Activated naive CD4-positive, alpha-beta T cell treated with anti-CD3 and anti-CD28 coated beads, Interleukin-2, amount 50 U/mL, for 24 hours (primary cell): Measurements from ENCODE around the gene ITIH1.

Source experiments
- H3K27ac Mint-ChIP-seq: one replicate; pipeline ENCODE4 v1.8.0; 2021; ENCODE audit warnings: mild to moderate bottlenecking, mixed read lengths
- H3K27me3 Mint-ChIP-seq: one replicate; pipeline ENCODE4 v1.8.0; 2021; ENCODE audit warnings: mixed read lengths
- H3K36me3 Mint-ChIP-seq: one replicate; pipeline ENCODE4 v1.8.0; 2021; ENCODE audit warnings: mixed read lengths
- H3K4me1 Mint-ChIP-seq: one replicate; pipeline ENCODE4 v1.8.0; 2021; ENCODE audit warnings: mixed read lengths
- H3K4me3 Mint-ChIP-seq: one replicate; pipeline ENCODE4 v1.8.0; 2021; ENCODE audit warnings: mild to moderate bottlenecking, mixed read lengths
- H3K9me3 Mint-ChIP-seq: one replicate; pipeline ENCODE4 v1.8.0; 2021; ENCODE audit warnings: mixed read lengths

Gene ITIH1

DNA sequence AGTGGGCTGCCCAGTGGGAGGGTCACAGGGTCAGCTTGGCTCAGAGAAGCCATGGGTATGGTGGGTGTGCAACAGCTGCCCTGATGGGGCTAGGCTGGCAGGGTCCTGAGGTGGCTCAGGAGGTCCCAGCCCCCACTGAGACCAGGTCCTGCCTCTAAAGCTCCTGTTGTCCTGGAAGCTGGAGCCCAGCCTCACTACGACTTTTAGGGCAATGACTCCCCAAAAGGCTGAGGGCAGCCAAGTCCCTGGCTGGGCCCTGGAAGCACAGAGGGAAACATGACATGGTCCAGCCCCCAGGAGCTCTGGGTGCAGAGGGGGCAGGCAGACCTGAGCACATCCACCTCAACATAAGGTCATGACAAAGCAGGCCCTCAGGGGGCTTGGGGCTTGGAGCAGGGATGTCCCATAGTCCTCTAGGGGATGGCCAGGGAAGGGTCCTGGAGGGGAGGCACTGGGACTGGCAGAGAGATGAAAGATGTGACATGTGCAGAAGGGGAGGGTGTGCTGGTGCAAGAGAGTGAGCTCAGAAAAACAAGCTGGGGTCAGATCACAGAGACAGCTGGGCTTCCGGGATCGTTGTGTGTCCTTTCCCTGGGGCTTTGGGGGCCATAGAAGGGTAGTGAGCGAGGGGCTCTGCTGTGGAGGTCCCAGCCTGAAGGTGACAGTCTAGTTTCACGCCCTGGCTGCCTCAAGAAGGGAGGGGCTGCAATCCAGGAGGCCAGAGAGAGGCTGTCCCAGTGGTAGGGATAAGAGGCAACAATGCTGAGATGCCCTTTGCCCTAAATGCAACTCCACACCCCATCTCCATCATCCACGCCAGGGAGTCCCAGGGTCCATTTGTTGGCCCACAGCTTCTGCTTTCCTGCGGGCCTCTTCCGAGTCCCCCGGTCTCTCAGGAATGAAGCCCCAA is 16.6 kb downstream of the ITIH1 start:
- H3K4me1 Mint-ChIP-seq, result no peaks in the 10 kb centered on the region
- H3K36me3 Mint-ChIP-seq, result no peaks in the 10 kb centered on the region
- H3K27ac Mint-ChIP-seq, result no peak overlapping the region
- H3K9me3 Mint-ChIP-seq, result no peaks in the 10 kb centered on the region
- H3K27me3 Mint-ChIP-seq, result no peaks in the 10 kb centered on the region
- no peak overlapping the region for H3K4me3 Mint-ChIP-seq

- no peak within 1 kb of the TSS for H3K27ac Mint-ChIP-seq
- no peaks in the 10 kb centered on the region for H3K27me3 Mint-ChIP-seq
- H3K4me3 Mint-ChIP-seq, result no peak within 1 kb of the TSS
- H3K4me1 Mint-ChIP-seq, result no peaks in the 10 kb centered on the region
- no peaks in the 10 kb centered on the region for H3K9me3 Mint-ChIP-seq
- H3K36me3 Mint-ChIP-seq, result no peaks in the 10 kb centered on the region
Observed at GRCh38 chr3:52794612-52795099, 17.3 kb downstream of the ITIH1 start, which contains the start of gene ITIH3. Gene ITIH3, plus strand, starts transcription at chr3:52794796. Its CDS starts 8 bp downstream, at chr3:52794804.

DNA sequence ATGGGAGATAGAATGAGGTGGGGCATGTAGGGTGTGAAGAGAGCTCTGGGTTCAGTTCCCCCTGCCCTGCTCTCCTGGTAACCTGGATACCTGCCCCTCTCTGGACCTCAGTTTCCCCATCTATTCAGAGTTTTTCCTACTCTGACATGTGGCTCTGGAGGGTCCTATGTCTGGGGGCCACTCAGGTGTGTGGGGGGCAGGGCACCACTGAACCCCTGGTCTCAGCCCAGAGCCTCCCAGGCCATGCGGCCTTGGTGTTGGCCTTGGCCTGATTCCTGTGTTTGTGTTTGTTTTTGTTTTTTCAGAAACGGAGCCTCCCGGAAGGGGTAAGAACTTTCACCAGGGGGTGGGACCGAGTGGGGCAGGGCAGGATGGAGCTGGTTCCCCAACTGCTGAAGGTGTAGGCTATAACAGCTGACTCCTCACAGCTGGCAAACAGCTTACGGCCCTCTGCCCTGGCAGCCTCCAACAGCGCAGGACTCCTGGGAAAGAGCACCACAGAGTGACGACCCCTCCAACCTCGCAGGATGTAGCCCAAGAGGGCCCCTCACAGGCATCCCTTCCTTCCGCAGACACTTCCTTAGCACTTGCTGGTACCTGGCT is 18.0 kb downstream of the ITIH1 start:
- no peak overlapping the region for H3K4me3 Mint-ChIP-seq
- no peaks in the 10 kb centered on the region for H3K9me3 Mint-ChIP-seq
- no peaks in the 10 kb centered on the region for H3K27me3 Mint-ChIP-seq
- no peaks in the 10 kb centered on the region for H3K4me1 Mint-ChIP-seq
- no peaks in the 10 kb centered on the region for H3K36me3 Mint-ChIP-seq
- no peak overlapping the region for H3K27ac Mint-ChIP-seq

GRCh38 chr3:52796411-52796810 is 19.0 kb downstream of the ITIH1 start:
- H3K4me1 Mint-ChIP-seq, result no peaks in the 10 kb centered on the region
- H3K36me3 Mint-ChIP-seq, result no peaks in the 10 kb centered on the region
- no peak overlapping the region for H3K27ac Mint-ChIP-seq
- H3K4me3 Mint-ChIP-seq, result no peak overlapping the region
- H3K27me3 Mint-ChIP-seq, result no peaks in the 10 kb centered on the region
- H3K9me3 Mint-ChIP-seq, result no peaks in the 10 kb centered on the region

DNA sequence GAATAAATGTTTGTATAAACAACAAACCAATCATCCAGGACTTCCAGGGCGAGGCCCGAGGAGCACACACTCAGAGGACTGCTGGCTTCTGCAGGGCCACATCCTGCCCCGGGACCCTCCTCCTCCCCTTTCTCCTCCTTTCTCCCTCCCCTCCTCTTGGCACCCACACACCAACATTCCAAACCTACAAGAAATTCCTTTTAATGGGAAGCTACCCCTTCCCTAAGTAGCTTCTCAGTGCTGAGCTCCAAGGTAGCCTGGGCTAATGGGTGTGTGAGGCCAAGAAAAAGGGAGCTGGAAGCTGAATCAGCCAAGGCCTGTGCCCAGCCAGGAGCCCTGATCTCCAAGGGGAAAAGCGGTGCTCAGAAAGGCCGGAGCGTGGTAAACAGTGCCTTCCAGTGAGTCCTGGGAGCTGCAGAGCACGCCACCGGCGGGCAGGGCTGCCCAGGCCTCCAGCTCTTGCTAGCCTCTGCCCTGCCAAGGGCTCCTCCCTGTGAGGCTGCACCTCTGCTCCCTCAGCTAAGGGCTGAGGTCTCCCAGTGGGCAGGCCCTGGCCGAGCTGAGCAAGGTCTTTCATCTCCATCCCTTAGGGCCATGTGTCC is 21.1 kb downstream of the ITIH1 start:
- no peaks in the 10 kb centered on the region for H3K9me3 Mint-ChIP-seq
- no peaks in the 10 kb centered on the region for H3K36me3 Mint-ChIP-seq
- no peak overlapping the region for H3K27ac Mint-ChIP-seq
- H3K27me3 Mint-ChIP-seq, result no peaks in the 10 kb centered on the region
- no peak overlapping the region for H3K4me3 Mint-ChIP-seq
- H3K4me1 Mint-ChIP-seq, result no peaks in the 10 kb centered on the region

DNA sequence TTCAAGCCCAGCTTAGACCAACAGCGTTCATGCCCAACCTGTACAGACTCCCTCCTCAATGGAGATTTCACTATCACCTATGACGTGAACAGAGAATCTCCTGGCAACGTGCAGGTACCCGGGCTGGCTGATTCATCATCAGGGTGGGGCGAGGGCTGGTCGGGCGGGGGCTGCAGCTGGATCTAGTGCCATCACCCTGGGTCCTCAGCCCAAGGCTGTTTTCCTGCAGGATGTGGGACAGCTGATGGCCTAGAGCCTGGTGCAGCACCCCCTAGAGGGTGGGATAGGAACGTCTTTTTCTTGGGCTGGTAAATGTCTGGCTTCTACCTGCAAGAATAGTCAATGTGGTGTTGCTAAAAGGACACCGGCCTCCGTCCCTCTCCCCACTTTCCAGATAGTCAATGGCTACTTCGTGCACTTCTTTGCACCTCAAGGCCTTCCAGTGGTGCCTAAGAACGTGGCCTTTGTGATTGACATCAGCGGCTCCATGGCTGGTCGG is 21.6 kb downstream of the ITIH1 start:
- no peaks in the 10 kb centered on the region for H3K4me1 Mint-ChIP-seq
- H3K4me3 Mint-ChIP-seq, result no peak overlapping the region
- H3K9me3 Mint-ChIP-seq, result no peaks in the 10 kb centered on the region

GRCh38 chr3:52800079-52800478 is 22.7 kb downstream of the ITIH1 start:
- Mint-ChIP-seq H3K36me3 (no peaks in the 10 kb centered on the region), H3K27ac (no peak overlapping the region), H3K9me3 (no peaks in the 10 kb centered on the region), H3K4me3 (no peak overlapping the region), H3K4me1 (no peaks in the 10 kb centered on the region), H3K27me3 (no peaks in the 10 kb centered on the region)

More for the DNA sequence above, 21.6 kb downstream of the ITIH1 start:
- no peaks in the 10 kb centered on the region for H3K27me3 Mint-ChIP-seq
- H3K27ac Mint-ChIP-seq, result no peak overlapping the region
- no peaks in the 10 kb centered on the region for H3K36me3 Mint-ChIP-seq

DNA sequence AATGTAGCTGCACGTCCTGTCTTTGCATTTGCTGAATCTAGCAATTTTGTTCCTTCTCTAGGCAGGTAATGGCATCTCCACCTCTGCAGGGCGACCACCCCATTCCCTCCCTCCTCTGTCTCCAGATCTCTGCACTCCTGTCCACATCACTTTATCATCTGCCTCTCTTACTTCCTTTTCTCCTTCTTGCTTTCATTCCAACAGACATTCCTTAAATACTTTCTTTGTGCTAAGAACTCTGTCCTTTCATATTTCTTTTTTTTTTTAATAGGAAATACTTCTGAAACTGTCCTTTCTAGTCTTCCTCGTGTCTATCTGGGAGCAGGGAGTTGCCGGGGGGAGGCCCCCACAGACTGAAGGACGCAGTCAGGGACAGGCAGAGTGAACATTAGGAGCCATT is 24.4 kb downstream of the ITIH1 start:
- H3K4me1 Mint-ChIP-seq, result no peaks in the 10 kb centered on the region
- H3K4me3 Mint-ChIP-seq, result no peak overlapping the region
- no peaks in the 10 kb centered on the region for H3K36me3 Mint-ChIP-seq
- no peaks in the 10 kb centered on the region for H3K9me3 Mint-ChIP-seq
- no peaks in the 10 kb centered on the region for H3K27me3 Mint-ChIP-seq
- no peak overlapping the region for H3K27ac Mint-ChIP-seq

GRCh38 chr3:52805270-52806039 is 28.1 kb downstream of the ITIH1 start:
- Mint-ChIP-seq H3K27ac (no peak overlapping the region), H3K4me1 (no peaks in the 10 kb centered on the region), H3K9me3 (no peaks in the 10 kb centered on the region), H3K4me3 (no peak overlapping the region), H3K27me3 (no peaks in the 10 kb centered on the region), H3K36me3 (no peaks in the 10 kb centered on the region)

DNA sequence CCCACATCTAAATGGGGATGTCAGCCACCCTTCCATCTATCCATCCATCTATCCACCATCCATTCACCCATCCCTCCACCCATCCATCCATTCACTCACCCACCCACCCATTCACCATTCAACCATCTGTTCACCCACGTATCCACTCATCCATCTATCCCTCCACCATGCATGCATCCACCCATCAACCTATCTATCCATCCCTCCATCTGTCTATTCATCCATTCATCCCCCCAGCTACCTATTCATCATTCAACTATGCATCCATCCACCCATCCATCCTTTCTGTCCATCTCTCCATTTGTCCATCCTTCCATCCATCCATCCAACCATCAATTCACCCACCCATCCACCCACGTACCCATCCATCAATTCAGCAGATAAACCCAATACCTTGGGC is 31.8 kb downstream of the ITIH1 start:
- no peaks in the 10 kb centered on the region for H3K4me1 Mint-ChIP-seq
- no peaks in the 10 kb centered on the region for H3K9me3 Mint-ChIP-seq
- no peak overlapping the region for H3K27ac Mint-ChIP-seq
- no peaks in the 10 kb centered on the region for H3K36me3 Mint-ChIP-seq
- H3K27me3 Mint-ChIP-seq, result no peaks in the 10 kb centered on the region
- H3K4me3 Mint-ChIP-seq, result no peak overlapping the region

- H3K4me3 Mint-ChIP-seq, result no peak overlapping the region
- no peaks in the 10 kb centered on the region for H3K27me3 Mint-ChIP-seq
- H3K4me1 Mint-ChIP-seq, result no peaks in the 10 kb centered on the region
- no peaks in the 10 kb centered on the region for H3K36me3 Mint-ChIP-seq
- no peak overlapping the region for H3K27ac Mint-ChIP-seq
- no peaks in the 10 kb centered on the region for H3K9me3 Mint-ChIP-seq
Observed at GRCh38 chr3:52809662-52810377, 32.4 kb downstream of the ITIH1 start.

GRCh38 chr3:52810923-52811322 is 33.5 kb downstream of the ITIH1 start:
- H3K4me3 Mint-ChIP-seq, result no peak overlapping the region
- no peaks in the 10 kb centered on the region for H3K27me3 Mint-ChIP-seq
- H3K4me1 Mint-ChIP-seq, result no peaks in the 10 kb centered on the region
- H3K27ac Mint-ChIP-seq, result no peak overlapping the region
- no peaks in the 10 kb centered on the region for H3K9me3 Mint-ChIP-seq
- no peaks in the 10 kb centered on the region for H3K36me3 Mint-ChIP-seq

DNA sequence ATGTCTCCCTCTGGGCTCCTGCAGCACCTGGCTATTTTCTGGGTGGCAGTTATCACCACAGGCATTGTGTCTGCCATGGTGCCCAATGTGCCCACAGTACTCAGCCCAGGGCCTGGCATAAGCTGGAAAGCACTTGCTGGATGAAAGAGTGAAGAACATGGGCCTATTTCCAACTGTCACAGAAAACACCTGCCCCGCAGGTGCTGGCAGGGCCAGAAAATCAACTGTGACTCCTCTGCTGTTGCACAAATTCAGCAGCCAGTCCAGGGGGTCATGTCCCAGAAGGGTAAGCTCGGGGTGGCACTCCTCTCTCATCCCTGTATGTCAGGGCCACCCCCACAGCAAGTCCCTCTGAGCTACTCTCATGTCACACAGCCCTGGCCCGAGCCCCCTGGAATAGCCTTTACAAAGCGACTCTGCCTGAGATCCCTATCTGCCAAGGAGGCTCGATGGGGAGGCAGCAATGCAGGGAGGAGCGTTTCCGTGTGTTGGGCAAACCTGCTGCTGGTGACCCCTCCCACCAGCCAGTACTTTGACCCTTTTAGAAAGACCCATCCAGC is 34.1 kb downstream of the ITIH1 start:
- H3K27me3 Mint-ChIP-seq, result no peaks in the 10 kb centered on the region
- H3K4me1 Mint-ChIP-seq, result no peaks in the 10 kb centered on the region
- H3K27ac Mint-ChIP-seq, result no peak overlapping the region
- no peak overlapping the region for H3K4me3 Mint-ChIP-seq
- no peaks in the 10 kb centered on the region for H3K9me3 Mint-ChIP-seq
- H3K36me3 Mint-ChIP-seq, result no peaks in the 10 kb centered on the region

- no peaks in the 10 kb centered on the region for H3K36me3 Mint-ChIP-seq
- H3K4me3 Mint-ChIP-seq, result no peak overlapping the region
- no peaks in the 10 kb centered on the region for H3K27me3 Mint-ChIP-seq
- H3K9me3 Mint-ChIP-seq, result no peaks in the 10 kb centered on the region
- H3K27ac Mint-ChIP-seq, result no peak overlapping the region
- H3K4me1 Mint-ChIP-seq, result no peaks in the 10 kb centered on the region
Observed at GRCh38 chr3:52813810-52814209, 36.4 kb downstream of the ITIH1 start.
